ENCODE results near the gene ANAPC16.

DNA sequence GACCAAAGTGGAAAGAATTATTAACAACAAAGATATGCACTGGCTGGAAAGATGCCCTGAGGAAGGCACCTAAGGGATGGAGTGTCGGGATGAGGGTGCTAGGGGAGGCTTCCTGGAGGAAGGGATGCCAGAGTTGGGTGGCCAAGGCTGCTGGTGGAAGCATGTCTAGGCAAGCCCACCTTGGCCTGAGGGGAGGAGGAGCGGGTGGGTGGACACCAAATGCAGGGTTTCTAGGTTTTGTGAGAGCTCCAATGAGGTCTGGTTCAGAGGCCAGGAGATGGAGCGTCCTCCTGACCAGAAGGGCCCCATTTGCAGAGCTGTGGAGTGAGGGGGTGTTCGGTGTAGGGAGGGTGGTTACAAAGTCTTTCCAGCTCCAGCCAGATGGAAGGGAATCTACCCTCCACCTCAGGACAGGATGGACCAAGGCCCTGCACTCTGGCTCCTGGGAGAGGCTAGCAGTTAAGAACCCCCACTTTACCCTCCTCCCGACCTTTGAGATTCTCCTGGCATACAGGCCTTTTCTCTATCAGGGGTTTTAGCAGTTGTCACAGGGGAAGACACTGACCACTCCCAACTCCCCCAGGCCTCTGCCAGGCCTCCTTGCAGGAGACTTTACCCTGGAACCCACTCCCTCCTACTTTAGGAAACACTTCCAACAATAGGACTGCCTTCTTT is 54.9 kb downstream of the ANAPC16 start:
- TF ChIP-seq, protein P1, sequence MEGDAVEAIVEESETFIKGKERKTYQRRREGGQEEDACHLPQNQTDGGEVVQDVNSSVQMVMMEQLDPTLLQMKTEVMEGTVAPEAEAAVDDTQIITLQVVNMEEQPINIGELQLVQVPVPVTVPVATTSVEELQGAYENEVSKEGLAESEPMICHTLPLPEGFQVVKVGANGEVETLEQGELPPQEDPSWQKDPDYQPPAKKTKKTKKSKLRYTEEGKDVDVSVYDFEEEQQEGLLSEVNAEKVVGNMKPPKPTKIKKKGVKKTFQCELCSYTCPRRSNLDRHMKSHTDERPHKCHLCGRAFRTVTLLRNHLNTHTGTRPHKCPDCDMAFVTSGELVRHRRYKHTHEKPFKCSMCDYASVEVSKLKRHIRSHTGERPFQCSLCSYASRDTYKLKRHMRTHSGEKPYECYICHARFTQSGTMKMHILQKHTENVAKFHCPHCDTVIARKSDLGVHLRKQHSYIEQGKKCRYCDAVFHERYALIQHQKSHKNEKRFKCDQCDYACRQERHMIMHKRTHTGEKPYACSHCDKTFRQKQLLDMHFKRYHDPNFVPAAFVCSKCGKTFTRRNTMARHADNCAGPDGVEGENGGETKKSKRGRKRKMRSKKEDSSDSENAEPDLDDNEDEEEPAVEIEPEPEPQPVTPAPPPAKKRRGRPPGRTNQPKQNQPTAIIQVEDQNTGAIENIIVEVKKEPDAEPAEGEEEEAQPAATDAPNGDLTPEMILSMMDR (conservative IDR thresholded peaks at IDR 0.05 in 1 of 2, IDR thresholded peaks at IDR 0.05 in 1 of 2; ENCODE audit: extremely low read depth in 1 of 2, insufficient read depth in 1 of 2, low read depth in 1 of 2, low read length in 2 of 2) = no peak
- no peak for TF ChIP-seq EZH2 (IDR thresholded peaks at IDR 0.05; ENCODE audit: borderline replicate concordance, low read length)

Data from mammary epithelial cell (primary cell).